ENCODE data around the gene SLC2A14. TPM values are rescaled to one million over a fixed set of nuclear protein-coding genes. Genes with fewer than 3 reads are reported as not detected.

The SLC2A14 gene
- total and polyA plus RNA-seq, 9 donors: 0.08 to 1.5 (median 0.24) TPM; not detected in 3

DNA sequence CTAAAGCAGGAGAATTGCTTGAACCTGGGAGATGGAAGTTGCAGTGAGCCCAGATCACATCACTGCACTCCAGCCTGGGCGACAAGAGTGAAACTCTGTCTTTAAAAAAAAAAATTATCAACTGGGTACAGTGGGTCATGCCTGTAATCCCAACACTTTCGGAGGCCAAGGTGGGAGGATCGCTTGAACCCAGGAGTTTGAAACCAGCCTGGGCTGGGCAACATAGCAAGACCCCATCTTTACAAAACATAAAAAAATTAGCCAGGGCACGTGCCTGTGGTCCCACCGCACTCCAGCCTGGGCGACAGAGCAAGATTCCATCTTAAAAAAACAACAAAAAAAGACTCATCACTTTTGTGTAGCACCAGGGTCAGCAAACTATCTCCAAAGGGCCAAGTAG, 90.7 kb downstream of the SLC2A14 start:
- 81% methylated on average over 5 of the region's 6 CpGs for WGBS (ENCODE audit: insufficient coverage)
- DNase-seq: no peak
- Histone ChIP-seq H3K27ac (ENCODE audit: low read length) (no peak overlapping the region), H3K27me3 (ENCODE audit: control insufficient read depth, insufficient read depth, low read length) (peaks cover under 1% of the 10 kb centered on the region), H3K9me3 (replicated peaks; ENCODE audit: control insufficient read depth, low read depth, low read length) (no peaks in the 10 kb centered on the region), H3K4me1 (ENCODE audit: control insufficient read depth, insufficient read depth, low read length) (no peaks in the 10 kb centered on the region), H3K36me3 (ENCODE audit: control insufficient read depth, insufficient read depth, low read length) (no peaks in the 10 kb centered on the region), H3K4me3 (ENCODE audit: low read length) (no peak overlapping the region)

GRCh38 chr12:7781274-7781673, 91.4 kb downstream of the SLC2A14 start:
- Histone ChIP-seq H3K4me1 (ENCODE audit: control insufficient read depth, insufficient read depth, low read length) (no peaks in the 10 kb centered on the region), H3K36me3 (ENCODE audit: control insufficient read depth, insufficient read depth, low read length) (no peaks in the 10 kb centered on the region), H3K9me3 (replicated peaks; ENCODE audit: control insufficient read depth, low read depth, low read length) (no peaks in the 10 kb centered on the region), H3K4me3 (ENCODE audit: low read length) (no peak overlapping the region), H3K27ac (ENCODE audit: low read length) (no peak overlapping the region), H3K27me3 (ENCODE audit: control insufficient read depth, insufficient read depth, low read length) (no peaks in the 10 kb centered on the region)
- DNase-seq: no peak
- WGBS (ENCODE audit: insufficient coverage): no CpG with 5 or more reads among the region's 3 CpGs

DNA sequence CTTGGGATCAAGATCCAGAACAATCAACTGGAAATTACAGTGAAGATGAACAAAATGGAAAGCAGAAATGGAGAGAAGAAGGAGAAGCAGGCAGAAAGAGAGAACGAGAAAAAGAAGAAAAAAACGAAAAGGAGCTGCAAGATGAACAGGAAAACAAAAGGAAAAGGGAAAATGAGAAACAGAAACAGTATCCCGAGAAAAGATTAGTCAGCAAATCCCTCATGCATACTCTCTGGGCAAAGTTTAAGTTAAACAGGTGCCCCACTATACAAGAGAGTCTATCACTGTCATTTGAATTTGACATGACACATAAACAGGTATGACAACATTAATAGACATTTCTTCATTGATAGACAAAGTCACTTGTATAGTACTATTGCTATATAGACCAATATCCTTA, 102.7 kb downstream of the SLC2A14 start:
- no peaks in the 10 kb centered on the region for H3K36me3 ChIP-seq (ENCODE audit: control insufficient read depth, insufficient read depth, low read length)
- no peaks in the 10 kb centered on the region for H3K4me1 ChIP-seq (ENCODE audit: control insufficient read depth, insufficient read depth, low read length)
- H3K9me3 ChIP-seq (replicated peaks; ENCODE audit: control insufficient read depth, low read depth, low read length): no peaks in the 10 kb centered on the region
- DNase-seq: no peak
- H3K27ac ChIP-seq (ENCODE audit: low read length): no peak overlapping the region
- 43% methylated on average over 1 of the region's 3 CpGs for WGBS (ENCODE audit: insufficient coverage)
- H3K27me3 ChIP-seq (ENCODE audit: control insufficient read depth, insufficient read depth, low read length): no peaks in the 10 kb centered on the region
- H3K4me3 ChIP-seq (ENCODE audit: low read length): no peak overlapping the region

Other genes with a start within 250 kb of the SLC2A14 start
- not detected for gene APOBEC1, start 207.0 kb downstream of the SLC2A14 start, total RNA-seq
- 1 to 10 TPM in 1 of 8 donors, under 1 TPM in 1, not detected in 6; 0.21 to 1.5 TPM for gene APOBEC1, start 207.0 kb downstream of the SLC2A14 start, polyA plus RNA-seq (ENCODE audit: insufficient read depth in 1 of 8, insufficient read length in 8 of 8, low replicate concordance in 1 of 8)
- not detected for gene GDF3, start 177.1 kb downstream of the SLC2A14 start, total RNA-seq
- under 1 TPM in 2 of 8 donors, not detected in 6; 0.15 to 0.21 TPM for gene GDF3, start 177.1 kb downstream of the SLC2A14 start, polyA plus RNA-seq (ENCODE audit: insufficient read depth in 1 of 8, insufficient read length in 8 of 8, low replicate concordance in 1 of 8)
- gene DPPA3, start 161.5 kb downstream of the SLC2A14 start, total RNA-seq: not detected
- gene DPPA3, start 161.5 kb downstream of the SLC2A14 start, polyA plus RNA-seq (ENCODE audit: insufficient read depth in 1 of 8, insufficient read length in 8 of 8, low replicate concordance in 1 of 8): not detected
- gene CLEC4C, start 125.5 kb downstream of the SLC2A14 start, total RNA-seq: not detected
- gene CLEC4C, start 125.5 kb downstream of the SLC2A14 start, polyA plus RNA-seq (ENCODE audit: insufficient read depth in 1 of 8, insufficient read length in 8 of 8, low replicate concordance in 1 of 8): under 1 TPM in 1 of 8 donors, not detected in 7; 0.09 TPM
- not detected for gene NANOGNB, start 107.7 kb downstream of the SLC2A14 start, total RNA-seq
- under 1 TPM in 1 of 8 donors, not detected in 7; 0.61 TPM for gene NANOGNB, start 107.7 kb downstream of the SLC2A14 start, polyA plus RNA-seq (ENCODE audit: insufficient read depth in 1 of 8, insufficient read length in 8 of 8, low replicate concordance in 1 of 8)
- 0.04 TPM for gene NANOG, start 83.5 kb downstream of the SLC2A14 start, total RNA-seq
- under 1 TPM in 6 of 8 donors, not detected in 2; 0.04 to 0.22 (median 0.10) TPM for gene NANOG, start 83.5 kb downstream of the SLC2A14 start, polyA plus RNA-seq (ENCODE audit: insufficient read depth in 1 of 8, insufficient read length in 8 of 8, low replicate concordance in 1 of 8)
- gene SLC2A3, start 63.3 kb upstream of the SLC2A14 start, total RNA-seq: 47.3 TPM
- gene SLC2A3, start 63.3 kb upstream of the SLC2A14 start, polyA plus RNA-seq (ENCODE audit: insufficient read depth in 1 of 8, insufficient read length in 8 of 8, low replicate concordance in 1 of 8): 10 to 100 TPM in 6 of 8 donors, 1 to 10 TPM in 2; 7.5 to 42.5 (median 14.4) TPM
- gene FOXJ2, start 159.8 kb upstream of the SLC2A14 start, total RNA-seq: 10.9 TPM
- 10 to 100 TPM; 16.1 to 23.5 (median 20.2) TPM for gene FOXJ2, start 159.8 kb upstream of the SLC2A14 start, polyA plus RNA-seq (ENCODE audit: insufficient read depth in 1 of 8, insufficient read length in 8 of 8, low replicate concordance in 1 of 8)
- 3.7 TPM for gene C3AR1, start 193.4 kb upstream of the SLC2A14 start, total RNA-seq
- 1 to 10 TPM; 4.0 to 6.5 (median 5.0) TPM for gene C3AR1, start 193.4 kb upstream of the SLC2A14 start, polyA plus RNA-seq (ENCODE audit: insufficient read depth in 1 of 8, insufficient read length in 8 of 8, low replicate concordance in 1 of 8)
- 28.7 TPM for gene NECAP1, start 209.4 kb upstream of the SLC2A14 start, total RNA-seq
- 10 to 100 TPM; 20.3 to 27.0 (median 24.5) TPM for gene NECAP1, start 209.4 kb upstream of the SLC2A14 start, polyA plus RNA-seq (ENCODE audit: insufficient read depth in 1 of 8, insufficient read length in 8 of 8, low replicate concordance in 1 of 8)

All from muscle of leg (tissue), 11 donors.